GM21390 (cell line): ENCODE results near the gene HRAS.
A peak's percentile ranks its signal among the peaks of the same experiment; 100 is the strongest.
"Not testable (repeated sequence)": the region's sequence is repeated elsewhere in the genome, so short reads cannot be mapped to it uniquely, and the experiment has no call there.

Experiments
- ATAC-seq: cut with Tn5 transposase; IDR thresholded peaks from one replicate; pipeline ENCODE4 v1.9.1; 2021; ENCODE audit not compliant: unreplicated experiment

Gene HRAS

DNA sequence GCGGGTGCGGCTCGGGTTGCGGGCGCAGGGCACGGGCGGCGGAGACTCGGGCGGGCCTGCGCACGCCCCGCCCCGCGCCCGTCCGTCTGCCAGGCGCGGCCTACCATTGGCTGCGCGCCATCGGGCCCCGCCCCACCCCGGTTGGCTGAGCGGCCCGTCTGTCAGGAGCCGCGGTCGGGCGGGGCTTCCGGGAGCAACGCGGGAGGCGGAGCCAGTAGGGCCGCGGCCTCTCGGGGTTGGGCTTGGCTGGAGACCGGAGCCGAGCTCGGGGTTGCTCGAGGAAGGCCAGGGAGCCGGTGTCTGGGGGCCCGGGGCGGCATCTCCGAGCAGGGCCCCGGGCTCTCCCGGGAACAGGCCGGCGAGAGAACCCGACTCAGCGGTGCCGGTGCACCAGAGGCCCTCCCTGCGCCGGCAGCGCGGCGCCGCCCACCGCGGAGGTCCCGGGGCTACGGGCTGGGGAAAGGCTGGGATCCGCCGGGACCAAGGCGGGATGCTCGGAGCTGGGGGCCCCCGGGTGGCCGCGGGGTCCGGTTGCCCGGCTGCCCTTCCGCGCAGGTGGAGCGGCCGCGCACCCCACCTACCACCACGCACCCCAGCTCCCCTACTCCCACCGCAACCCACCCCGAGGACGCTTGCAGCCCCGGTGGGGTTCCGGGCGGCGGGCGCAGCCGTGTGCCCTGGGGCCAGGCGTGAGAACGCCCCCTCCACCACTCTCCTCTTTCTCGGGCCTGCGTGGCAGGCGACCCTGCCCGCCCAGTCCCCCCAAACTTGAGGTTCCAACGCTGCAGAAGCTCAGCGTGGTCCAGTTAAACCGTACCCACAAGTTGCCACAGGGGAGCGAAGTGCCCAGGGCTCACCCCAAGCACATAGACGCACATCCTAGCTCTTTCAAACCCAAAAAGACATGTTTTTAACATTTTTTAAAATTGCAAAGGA lies at the start of gene HRAS:
Gene HRAS (minus strand): TSS at position 58 of the 936 bp plus-strand sequence.
- ATAC-seq: peak; percentile 63

DNA sequence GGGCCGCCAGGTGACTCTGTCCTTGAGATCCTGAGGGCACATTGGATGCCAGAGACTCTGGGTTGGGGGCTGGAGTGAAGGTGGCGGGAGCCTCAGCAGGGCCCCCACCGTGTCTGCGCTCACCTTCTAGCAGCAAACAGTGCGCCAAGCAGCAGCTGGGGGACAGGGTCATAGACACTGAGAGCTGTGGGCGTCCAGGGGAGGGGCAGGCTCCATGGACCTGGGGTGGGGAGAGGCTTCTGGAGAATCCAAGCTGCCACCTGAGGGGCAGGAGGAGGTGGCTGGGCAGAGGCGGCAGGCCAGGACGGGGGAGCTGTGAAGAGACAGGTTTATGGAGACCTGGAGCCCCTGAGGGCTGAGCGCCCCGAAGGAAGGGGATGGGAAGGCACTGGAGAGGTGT lies 48.9 kb upstream of the HRAS start:
- ATAC-seq: no peak

DNA sequence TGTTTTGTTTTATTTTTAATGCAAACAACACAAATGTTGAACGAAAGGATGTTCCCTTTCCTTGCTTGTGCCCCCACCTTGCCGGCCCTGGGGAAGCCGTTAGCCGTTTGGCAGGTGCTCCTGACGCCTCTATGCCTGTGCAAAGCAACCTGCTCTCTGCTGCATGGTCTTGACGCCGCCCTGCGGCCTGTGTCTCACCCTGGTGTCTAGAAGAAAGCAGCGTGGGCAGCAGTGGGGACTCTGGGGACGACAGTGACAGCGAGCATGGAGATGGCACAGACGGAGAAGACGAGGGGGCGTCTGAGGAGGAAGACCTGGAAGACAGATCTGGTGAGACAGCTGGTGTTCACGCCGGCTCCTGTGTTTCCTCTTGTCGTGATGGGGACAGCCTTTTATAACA lies 46.4 kb upstream of the HRAS start:
- ATAC-seq: no peak

DNA sequence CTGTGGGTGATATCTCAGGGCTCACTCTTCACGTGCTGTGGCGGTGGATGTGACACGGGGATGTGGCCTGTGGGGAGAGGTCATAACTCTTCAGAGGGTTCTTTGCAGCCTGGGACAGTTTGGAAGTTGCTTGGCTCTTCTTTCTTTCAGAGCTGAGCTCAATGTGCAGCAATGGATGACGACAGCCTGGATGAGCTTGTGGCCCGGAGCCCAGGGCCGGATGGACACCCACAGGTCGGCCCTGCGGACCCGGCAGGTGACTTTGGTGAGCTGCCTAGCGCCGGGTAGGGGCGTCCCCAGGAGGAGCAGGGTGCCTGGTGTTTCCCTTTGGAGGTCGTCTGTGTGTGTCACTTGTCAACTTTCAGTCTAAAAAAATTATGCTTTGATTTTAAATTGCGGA lies 46.0 kb upstream of the HRAS start:
- no peak for ATAC-seq

DNA sequence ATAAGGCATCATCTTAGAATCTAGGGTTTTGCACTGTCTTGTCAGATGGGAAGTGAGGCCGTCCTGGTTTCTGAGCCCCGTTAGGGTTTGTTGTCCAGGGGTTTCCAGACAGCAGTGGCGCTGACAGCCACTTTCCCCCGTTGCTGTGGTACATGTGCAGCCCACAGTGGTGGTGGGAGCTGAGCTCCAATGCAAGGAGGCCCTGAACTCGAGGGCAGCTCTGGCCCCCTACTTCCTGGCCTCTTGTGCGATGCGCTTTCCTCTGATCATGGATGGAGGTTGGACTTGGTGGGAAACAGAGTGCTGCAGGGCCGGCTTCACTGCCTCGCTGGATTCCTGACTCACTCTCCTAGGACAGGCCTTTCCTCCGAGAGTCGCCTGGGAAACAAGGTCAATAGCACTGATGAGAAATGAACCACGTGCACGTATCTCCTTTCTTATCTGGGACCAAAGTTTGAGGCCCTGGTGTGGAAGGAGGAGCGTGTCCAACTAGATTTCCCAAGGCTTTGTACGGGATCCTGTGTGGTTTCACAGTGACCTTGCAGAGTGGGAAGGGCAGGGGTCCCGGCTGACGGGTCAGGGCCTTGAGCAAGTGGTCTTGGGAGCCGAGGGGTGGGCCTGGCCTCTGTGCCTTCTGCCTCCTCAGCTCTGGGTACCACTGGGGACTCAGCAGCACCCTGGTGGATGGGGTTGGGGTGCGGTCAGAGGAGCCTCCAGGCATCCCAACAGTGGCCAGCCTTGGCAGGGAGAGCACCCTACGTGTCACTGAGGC lies 44.6 kb upstream of the HRAS start:
- no peak for ATAC-seq

DNA sequence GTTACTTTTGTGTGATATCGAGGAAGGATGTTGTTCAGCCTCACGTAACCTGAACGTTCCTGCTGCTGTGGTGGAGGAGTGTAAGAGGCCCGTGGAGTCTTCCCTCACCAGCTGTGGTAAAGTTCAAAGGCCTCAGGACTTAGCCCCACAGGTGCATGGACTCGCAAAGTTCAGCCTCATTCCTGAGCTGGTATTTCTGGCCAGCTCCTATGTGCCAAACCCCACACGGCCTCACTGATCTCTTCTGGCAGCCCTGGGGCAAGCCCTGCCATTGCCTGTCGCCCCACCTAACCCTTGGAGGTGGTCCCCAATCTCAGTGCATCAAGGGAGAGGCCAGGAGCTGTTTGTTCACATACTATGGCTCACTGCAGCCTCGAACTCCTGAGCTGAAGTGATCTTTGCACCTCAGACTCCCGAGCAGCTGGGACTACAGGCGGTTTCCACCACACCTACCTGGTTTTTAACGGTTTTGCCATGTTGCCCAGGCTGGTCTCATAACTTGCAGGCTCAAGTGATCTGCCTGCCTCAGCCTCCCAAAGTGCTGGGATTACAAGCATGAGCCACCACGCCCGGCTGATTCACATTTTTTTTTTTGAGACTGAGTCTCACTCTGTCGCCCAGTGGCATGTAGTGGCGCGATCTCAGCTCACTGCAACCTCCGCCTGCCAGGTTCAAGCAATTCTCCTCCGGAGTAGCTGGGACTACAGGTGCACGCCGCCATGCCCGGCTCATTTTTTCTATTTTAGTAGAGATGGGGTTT lies 43.1 kb upstream of the HRAS start:
- no peak for ATAC-seq

DNA sequence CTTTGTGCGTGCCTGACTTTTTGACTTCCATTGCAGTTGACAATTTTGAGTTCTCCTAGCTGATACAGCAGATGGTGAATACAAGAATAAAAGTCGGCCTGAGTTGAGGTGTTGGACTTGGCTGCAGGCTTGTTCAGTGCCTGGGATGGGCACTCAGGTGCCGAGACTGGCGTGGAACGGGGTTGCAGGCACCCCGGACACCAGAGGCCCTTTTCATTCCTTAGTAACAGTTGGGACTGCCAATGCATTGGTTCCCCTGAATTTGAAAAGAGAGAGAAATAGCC lies 42.2 kb upstream of the HRAS start:
- ATAC-seq: no peak

DNA sequence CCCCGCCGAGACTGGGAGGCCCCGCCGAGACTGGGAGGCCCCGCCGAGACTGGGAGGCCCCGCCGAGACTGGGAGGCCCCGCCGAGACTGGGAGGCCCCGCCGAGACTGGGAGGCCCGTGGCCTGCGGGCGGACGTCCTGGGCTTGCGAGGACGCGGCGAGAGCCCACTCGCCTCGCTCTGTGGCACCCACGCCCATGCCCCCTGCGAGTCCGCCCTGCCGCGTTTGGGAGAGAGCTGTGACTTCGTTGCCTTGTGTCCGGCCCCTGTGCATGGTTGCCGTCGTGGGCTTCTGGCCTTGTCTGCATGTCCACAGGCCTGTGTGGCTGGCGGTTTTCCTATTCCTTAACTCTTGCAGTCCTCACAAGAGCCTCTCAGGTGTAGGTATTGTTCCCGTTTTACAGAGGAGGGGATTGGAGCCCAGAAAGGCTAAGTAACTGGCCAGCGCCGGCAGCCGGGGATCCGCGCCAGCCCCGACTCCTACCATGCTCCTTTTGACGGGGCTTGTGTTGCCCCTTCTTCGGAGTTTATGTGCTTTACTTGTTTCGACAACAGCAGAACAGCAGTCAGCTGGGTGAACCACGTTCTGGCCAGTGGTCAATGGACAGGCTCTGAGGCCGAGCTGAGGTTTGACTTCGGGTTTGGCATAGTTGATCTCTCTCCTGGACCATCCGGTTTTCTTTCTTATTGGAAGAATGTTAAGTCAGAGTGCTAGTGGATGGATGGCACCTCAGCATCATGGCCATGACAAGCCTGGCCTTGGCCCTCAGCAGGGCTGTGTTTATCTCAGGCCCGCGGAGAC lies 41.6 kb upstream of the HRAS start:
- ATAC-seq: no peak

DNA sequence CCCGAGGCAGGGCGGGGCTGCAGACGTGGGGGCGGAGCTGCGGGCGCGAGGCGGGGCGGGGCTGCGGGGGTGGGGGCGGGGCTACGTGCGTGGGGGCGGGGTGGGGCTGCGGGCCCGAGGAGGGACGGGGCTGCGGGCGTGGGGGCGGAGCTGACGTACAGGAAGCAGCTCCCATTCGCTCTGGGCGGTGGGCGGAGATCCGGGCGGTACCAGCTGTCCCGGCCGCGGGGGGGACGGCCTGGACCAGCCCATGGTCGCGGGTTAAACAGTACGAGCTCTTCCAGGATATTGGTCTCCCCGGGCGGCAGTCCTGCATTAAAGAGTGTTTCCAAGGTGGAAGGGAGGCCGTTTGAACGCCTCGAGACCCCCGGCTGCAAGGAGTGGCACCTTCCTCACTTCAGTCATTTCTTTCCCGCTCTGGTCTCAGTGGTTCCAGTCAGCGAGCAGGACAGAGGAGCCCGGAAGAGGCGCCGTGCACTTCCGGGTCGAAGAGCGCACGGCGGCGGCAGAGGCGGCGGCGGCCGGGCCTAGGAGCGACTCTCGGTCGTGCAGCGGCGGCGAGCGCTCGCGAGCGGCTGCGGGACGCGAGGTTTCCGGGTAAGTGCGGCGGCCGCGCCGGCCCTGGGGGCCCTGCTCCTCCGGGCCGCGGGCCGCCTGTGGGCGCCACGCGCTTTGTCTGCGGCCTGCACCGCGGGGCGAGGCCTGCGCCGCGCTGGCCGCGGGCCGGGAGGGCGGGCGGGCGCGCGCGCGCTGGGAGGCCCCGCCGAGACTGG lies 40.8 kb upstream of the HRAS start, which contains the start of gene PHRF1:
Gene PHRF1 (plus strand): TSS at position 475 of the 773 bp plus-strand sequence. CDS start 5,043 bp downstream, outside the sequence.
- ATAC-seq: peak; percentile 73

DNA sequence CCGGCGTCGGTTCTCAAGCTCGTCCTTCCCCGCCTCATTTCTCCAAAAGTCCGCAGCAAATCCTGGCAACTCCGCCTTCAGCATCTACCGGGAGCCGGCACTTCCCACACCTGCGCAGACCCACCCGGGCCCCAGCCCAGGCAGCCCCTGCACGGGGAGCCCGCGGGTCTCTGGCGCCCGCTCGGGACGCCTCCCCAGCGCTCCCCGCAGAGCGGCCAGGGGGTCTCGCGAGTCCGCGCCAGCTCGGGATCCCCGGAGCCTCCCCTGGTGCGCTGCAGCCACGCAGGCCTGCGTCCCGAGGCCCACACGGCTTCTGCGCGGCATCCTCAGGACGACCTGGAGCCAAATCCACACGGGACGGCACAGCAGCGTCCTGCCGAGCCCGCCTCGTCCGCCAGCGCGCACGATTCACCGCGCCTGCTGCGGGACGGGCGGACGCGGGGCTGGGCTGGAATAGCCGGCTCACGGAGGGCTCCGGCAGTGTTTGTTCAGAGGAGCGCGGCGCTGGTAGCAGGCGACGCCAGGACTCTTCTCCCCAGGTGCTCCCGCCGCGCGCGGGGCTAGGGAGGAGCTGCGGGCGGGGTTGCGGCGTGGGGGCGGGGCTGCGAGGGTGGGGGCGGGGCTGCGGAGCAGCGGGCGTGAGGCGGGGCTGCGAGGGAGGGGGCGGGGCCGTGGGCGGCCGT lies 40.1 kb upstream of the HRAS start:
- ATAC-seq: no peak

DNA sequence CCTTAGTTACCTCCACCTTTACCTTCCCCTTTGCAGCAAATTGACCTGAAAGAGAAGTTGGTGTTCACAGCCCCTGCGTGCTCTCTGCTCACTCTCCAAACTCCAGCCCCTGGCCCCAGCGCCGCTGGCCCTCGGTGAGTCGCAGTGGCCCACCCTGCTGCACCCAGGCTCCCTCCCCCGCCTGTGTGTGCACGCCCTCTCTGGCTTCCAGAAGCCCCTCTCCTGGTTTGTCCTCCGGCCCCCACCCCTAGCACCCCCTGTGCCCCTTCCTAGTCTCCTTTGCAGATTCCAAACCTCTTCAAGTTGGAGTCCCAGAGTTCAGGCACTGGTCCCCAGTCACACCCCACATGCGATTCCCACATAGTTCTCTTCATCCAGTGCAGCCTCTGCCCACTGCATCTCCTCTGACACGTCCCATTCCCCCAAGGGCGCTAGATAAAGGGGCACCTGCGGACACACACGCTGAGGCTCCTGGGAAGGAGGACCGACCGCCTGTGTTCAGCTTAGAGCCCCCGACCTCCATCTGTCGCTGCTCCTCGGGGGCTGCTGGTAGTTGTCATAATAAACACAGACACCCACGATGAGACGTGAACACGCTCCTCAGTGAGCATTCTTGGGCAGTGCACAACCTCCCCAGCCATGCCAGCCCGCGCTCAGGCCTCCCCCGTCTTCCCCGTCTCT lies 39.4 kb upstream of the HRAS start:
- no peak for ATAC-seq

DNA sequence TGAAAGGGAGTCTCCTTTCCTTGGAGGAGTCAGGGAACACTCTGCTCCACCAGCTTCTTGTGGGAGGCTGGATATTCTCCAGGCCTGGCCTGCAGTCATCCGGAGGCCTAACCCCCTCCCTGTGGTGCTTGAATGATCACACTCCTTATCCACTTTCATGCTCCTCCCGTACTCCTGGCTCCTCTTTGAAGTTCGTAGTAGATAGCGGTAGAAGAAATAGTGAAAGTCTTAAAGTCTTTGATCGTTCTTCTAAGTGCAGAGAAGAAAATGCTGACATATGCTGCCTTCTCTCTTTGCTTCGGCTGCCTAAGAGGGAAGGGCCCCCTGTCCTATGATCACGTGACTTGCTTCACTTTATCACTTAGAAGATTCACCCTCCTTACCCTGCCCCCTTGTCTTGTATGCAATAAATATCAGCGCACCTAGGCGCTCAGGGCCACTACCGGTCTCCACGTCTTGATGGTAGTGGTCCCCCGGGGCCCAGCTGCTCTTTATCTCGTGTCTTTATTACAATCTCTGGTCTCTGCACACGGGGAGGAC lies 38.7 kb upstream of the HRAS start:
- not testable (repeated sequence) for ATAC-seq

DNA sequence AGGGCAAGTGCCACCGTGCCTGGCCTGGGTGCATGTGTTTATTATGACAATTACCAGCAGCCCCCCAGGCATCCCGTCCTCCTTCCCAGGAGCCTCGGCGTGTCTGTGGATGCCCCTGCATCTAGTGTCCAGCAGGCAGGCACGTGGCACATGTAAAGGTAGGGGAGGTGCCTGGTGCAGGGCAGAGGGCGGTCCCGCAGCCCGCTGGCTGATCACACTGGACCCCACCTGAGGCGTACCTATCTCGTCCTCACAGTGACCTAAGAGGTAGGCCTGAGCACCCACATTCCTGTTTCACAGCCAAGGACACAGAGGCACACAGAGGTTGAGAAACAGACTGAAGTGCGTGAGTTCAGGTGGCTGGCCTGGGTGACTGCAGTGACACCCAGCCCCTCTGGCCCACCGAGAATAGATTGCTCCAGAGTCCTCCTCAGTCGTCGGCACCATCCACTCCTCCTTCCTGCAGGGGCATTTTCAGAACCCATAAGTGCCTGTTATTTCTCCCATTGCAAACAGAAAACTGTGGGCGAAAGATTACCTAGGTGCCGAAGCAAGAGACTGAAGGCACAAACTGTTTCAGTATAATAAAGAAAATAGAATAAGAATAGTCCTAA lies 37.9 kb upstream of the HRAS start:
- ATAC-seq: no peak

DNA sequence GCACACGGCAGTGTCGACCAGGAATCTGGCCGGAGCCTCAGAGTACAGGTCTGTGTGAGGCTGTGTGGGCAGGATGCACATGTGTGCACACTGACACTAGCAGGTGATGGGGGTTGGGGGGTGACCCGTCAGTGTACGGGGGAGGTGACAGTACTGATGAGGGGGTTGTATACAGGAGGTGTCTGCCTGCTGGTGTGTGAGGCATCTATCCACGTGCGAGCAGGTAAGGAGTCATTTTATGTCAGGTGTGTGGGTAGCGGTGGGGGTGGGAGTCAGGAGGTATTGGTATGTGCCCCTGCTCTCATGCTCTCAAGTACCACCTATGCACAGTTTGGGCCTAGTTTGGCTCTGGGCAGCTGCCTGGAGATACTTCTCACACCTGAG lies 36.4 kb upstream of the HRAS start:
- ATAC-seq: no peak

DNA sequence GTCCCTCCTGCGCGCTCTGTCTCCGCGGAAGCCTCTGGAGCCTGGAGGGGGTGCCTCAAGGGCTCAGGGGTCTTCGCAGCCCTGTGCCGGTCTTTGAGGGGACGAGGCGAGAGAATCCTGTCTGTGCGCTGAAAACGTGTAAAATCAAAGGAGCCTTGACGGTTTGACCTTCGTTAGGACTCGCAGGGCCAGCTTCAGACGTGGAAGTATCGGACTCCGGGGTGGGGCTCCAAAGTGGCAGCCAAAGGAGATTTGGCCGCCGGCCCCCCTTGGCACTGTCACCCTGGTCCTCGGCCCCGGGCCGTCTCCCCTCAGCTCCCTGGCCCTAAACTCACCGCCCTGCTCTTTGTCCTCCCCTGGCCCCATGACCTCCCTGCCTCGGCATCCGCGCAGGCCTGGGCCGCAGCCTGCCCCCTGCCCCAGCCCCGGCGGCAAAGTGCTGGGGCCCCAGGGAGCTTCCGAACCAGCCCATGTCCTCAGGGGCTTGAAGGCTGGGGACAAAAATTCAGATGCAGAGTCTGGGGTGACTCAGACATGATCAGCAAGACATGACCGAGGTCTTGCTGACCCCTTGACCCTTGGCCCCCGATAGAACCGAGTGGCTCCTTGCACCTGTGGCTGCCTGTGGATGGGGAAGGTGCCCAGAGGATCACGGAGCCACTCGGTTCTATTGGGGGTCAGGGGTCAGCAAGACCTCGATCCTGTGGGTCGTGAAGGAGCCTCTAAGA lies 33.9 kb upstream of the HRAS start:
- ATAC-seq: peak; percentile 1

DNA sequence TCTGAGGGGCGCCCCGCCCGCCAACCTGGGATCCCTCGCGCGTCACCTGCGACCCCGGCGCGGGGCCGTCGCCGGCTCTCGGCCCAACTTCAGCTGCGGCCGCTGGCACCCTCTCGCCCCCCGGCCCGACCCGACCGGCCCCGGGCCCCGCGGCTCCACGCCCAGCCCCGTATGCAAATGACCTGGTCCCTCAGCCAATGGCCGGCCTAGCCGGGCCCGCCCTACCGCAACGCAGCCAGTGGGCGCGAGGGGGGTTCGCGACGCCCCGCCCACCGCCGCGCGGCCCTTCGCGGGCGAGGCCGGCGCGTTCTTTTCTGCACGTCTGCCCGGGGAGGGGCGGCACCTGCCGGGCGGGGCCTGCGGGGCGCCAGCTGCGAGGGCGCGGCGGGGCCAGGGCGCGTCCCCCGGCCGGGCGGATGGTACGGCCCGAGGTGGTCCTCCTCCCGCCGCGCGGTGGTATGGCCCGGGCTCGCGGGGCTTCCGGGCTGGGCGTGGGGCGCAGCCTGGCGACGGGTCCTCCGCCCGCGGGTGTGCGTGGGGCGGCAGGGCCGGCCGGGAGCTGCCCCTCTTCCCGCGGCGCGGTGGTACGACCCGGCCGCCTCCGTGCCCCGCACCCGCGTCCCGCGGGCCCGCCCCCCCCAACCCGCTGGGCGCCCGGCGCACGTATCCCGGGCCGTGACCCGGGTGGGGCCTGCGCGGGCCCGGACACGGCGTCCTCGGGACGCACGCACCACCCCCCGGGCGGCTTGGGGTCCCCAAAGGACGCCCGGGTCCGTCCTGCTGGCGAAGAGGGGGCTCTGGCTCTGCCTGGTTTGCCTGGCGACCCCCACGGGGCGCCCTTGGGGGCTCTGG lies 33.2 kb upstream of the HRAS start:
- ATAC-seq: peak; percentile 79
